SJSA1 (cell line): ENCODE measurements around the gene FRZB. TPM values are rescaled to one million over a fixed set of nuclear protein-coding genes. Genes with fewer than 3 reads are reported as not detected.

Experiments
- DNase-seq, 2 experiments: peaks; one replicate each; pipeline ENCODE4 v3.0.0-alpha.2; 2015 to 2020; ENCODE audit warnings: low spot score in 2 of 2, low read depth in 1 of 2
- H3K27ac ChIP-seq: fragments of 250-450 bp; sonication (Bioruptor Pico); 2 replicates; pipeline ENCODE4 v1.5.1; 2020; ENCODE audit warnings: mild to moderate bottlenecking, moderate library complexity
- H3K27me3 ChIP-seq: fragments of 250-450 bp; sonication (Bioruptor Pico); replicated peaks from 2 replicates; pipeline ENCODE4 v1.5.1; 2020; ENCODE audit warnings: mild to moderate bottlenecking, moderate library complexity
- H3K36me3 ChIP-seq: fragments of 250-450 bp; sonication (Bioruptor Pico); 2 replicates; pipeline ENCODE4 v1.5.1; 2020; ENCODE audit warnings: mild to moderate bottlenecking
- H3K4me1 ChIP-seq: fragments of 250-450 bp; sonication (Bioruptor Pico); replicated peaks from 2 replicates; pipeline ENCODE4 v1.6.1; 2021; ENCODE audit warnings: mild to moderate bottlenecking
- H3K4me3 ChIP-seq: fragments of 250-450 bp; sonication (Bioruptor Pico); 2 replicates; pipeline ENCODE4 v1.5.1; 2020; ENCODE audit warnings: mild to moderate bottlenecking
- H3K9me3 ChIP-seq: fragments of 250-450 bp; sonication (Bioruptor Pico); replicated peaks from 2 replicates; pipeline ENCODE4 v1.5.1; 2020; ENCODE audit warnings: mild to moderate bottlenecking
- total RNA-seq: library from RNA; depleted of rRNA; stranded (reverse); fragments of >200 nt; shearing (Covaris generic); gene quantifications from 2 replicates; pipeline ENCODE4 v1.2.3, GENCODE V29; 2014; rRNA removed

Gene FRZB, protein sequence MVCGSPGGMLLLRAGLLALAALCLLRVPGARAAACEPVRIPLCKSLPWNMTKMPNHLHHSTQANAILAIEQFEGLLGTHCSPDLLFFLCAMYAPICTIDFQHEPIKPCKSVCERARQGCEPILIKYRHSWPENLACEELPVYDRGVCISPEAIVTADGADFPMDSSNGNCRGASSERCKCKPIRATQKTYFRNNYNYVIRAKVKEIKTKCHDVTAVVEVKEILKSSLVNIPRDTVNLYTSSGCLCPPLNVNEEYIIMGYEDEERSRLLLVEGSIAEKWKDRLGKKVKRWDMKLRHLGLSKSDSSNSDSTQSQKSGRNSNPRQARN
- total RNA-seq: 0.03 TPM in 1 of 2 replicates, not detected in the other

GRCh38 chr2:182866461-182867406 is at the start of gene FRZB:
Gene FRZB, minus strand, starts transcription at chr2:182866637. Its CDS starts 85 bp downstream, at chr2:182866552.
- peak; percentile 51 to 52 for DNase-seq
- peaks cover 8% of the 10 kb centered on the region; the same call in 1 of the 2 replicates for H3K4me1 ChIP-seq
- no peak within 1 kb of the TSS for H3K27ac ChIP-seq
- H3K9me3 ChIP-seq: no peaks in the 10 kb centered on the region
- no peaks in the 10 kb centered on the region for H3K36me3 ChIP-seq
- H3K27me3 ChIP-seq: peaks cover 5% of the 10 kb centered on the region
- peak within 1 kb of the TSS; percentile 34 for H3K4me3 ChIP-seq

DNA sequence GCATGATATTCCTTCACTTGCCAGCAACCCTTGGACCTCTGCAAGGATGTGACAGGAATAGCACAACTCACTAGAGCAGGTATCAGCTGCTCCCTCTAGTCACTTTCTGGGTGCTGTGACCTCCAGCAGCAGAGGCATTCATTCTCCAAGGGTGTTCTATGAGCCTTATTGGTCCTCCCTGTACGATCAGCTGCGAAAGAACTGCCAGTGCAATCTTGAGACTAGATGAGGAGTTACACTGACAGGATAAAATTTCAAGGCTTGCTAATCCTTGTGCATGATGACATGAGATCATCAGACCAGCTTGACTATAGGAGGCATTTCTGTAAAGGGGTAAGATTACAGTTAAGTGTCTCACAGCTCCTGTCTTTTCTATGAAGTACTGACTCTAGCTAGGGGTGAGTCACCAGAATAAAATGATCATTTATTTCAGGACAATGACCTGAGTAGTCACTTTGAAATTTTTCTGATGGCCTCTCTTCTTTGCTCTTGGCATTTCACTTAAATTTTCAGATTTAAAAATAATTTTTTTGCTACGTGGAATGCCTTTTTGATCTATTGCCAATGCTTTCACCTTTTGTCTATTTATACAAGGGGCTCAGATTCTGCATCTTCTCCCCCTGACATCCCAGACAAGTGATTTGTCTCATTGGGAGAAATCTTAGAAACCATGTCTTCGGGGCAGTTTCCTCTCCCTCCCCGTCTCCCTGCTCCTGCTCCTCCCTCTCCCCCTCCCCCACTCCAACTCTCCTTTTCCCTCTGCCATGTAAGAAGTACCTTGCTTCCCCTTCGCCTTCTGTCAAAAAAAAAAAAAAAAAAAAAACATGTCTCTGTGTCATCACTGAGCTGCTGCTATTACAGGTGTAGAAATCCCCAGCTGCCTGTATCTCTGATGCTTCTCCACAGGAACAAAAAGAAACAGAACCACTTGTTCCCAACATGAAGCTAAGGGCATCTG is 49.2 kb upstream of the FRZB start:
- peak overlapping the region; percentile 79 for H3K27ac ChIP-seq
- no peaks in the 10 kb centered on the region for H3K27me3 ChIP-seq
- no peak overlapping the region for H3K4me3 ChIP-seq
- peak; percentile 74 to 86 for DNase-seq
- peaks cover 21% of the 10 kb centered on the region for H3K36me3 ChIP-seq
- no peaks in the 10 kb centered on the region for H3K9me3 ChIP-seq
- peaks cover 27% of the 10 kb centered on the region for H3K4me1 ChIP-seq

GRCh38 chr2:182914852-182915251 is 48.4 kb upstream of the FRZB start:
- DNase-seq: peak in 1 of 2 experiments; percentile 10
- Histone ChIP-seq H3K9me3 (no peaks in the 10 kb centered on the region), H3K27me3 (no peaks in the 10 kb centered on the region), H3K27ac (peak overlapping the region; percentile 79), H3K4me1 (peaks cover 27% of the 10 kb centered on the region), H3K36me3 (peaks cover 21% of the 10 kb centered on the region), H3K4me3 (no peak overlapping the region)

DNA sequence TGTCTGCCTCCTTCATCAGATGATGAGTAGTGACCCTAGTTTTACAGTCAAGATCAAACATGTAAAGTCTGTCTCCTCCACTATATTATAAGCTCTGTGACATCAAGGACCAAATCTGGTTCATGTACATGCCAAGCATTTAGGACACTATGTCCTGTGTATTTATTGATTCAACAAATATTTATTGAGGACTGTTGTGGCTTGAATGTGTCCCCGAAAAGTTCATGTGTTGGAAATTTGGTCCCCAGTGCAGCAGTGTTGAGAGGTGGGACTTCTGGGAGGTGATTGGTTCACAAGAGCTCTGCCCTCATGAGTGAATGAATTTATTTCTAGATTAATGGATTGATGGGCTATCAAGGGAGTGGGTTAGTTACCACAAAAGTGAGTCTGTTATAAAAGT is 46.6 kb upstream of the FRZB start:
- no peak overlapping the region for H3K4me3 ChIP-seq
- no peaks in the 10 kb centered on the region for H3K9me3 ChIP-seq

DNA sequence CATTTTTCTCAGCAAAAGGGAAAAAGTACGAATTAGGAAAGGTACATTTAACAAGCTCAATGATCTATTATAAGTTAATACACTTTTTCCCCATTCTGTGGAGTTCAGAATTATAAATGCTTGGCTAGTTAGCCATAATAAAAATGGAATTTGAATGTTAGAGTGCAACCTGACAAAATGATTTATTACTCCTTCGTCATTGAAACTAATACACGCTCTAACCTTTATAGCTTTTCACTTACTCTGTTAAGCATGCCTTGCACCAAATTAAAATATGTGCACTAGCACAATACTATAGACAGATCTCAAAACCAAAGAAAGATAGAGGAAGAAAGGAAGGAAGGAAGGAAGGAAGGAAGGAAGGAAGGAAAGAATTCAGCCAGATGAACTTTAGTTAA is 46.1 kb upstream of the FRZB start:
- Histone ChIP-seq H3K4me3 (no peak overlapping the region), H3K9me3 (no peaks in the 10 kb centered on the region), H3K27ac (no peak overlapping the region), H3K36me3 (peaks cover 21% of the 10 kb centered on the region), H3K27me3 (no peaks in the 10 kb centered on the region), H3K4me1 (peaks cover 24% of the 10 kb centered on the region)
- no peak for DNase-seq

More for the DNA sequence above, 46.6 kb upstream of the FRZB start:
- H3K27me3 ChIP-seq: no peaks in the 10 kb centered on the region
- no peak overlapping the region for H3K27ac ChIP-seq
- H3K4me1 ChIP-seq: peaks cover 24% of the 10 kb centered on the region
- H3K36me3 ChIP-seq: peaks cover 21% of the 10 kb centered on the region
- no peak for DNase-seq

- Histone ChIP-seq H3K4me1 (peaks cover 24% of the 10 kb centered on the region), H3K36me3 (peaks cover 21% of the 10 kb centered on the region), H3K9me3 (no peaks in the 10 kb centered on the region), H3K4me3 (no peak overlapping the region), H3K27ac (no peak overlapping the region), H3K27me3 (no peaks in the 10 kb centered on the region)
- DNase-seq: no peak
Observed at GRCh38 chr2:182911813-182912517, 45.5 kb upstream of the FRZB start.

DNA sequence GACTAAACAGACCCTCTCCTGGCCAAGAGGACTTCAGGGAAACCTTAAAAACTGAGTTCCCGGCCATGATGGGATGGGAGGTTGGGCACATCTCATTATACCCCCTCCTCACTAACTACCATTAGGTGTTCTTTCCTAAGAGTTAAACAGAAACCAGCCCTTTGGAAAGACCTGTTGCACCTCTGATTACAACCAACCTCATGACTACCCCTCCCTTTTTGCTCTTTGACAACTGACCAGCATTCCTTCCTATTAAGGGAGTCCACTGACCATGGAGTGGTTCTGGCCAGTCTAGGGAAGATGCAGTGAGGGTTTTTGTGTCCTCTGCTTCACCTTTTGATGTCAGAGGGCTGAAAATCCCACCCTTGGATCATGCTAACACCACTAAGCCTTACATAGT is 44.5 kb upstream of the FRZB start:
- Histone ChIP-seq H3K4me3 (no peak overlapping the region), H3K27me3 (no peaks in the 10 kb centered on the region), H3K27ac (no peak overlapping the region), H3K36me3 (peaks cover 21% of the 10 kb centered on the region), H3K4me1 (peaks cover 19% of the 10 kb centered on the region), H3K9me3 (no peaks in the 10 kb centered on the region)
- no peak for DNase-seq

DNA sequence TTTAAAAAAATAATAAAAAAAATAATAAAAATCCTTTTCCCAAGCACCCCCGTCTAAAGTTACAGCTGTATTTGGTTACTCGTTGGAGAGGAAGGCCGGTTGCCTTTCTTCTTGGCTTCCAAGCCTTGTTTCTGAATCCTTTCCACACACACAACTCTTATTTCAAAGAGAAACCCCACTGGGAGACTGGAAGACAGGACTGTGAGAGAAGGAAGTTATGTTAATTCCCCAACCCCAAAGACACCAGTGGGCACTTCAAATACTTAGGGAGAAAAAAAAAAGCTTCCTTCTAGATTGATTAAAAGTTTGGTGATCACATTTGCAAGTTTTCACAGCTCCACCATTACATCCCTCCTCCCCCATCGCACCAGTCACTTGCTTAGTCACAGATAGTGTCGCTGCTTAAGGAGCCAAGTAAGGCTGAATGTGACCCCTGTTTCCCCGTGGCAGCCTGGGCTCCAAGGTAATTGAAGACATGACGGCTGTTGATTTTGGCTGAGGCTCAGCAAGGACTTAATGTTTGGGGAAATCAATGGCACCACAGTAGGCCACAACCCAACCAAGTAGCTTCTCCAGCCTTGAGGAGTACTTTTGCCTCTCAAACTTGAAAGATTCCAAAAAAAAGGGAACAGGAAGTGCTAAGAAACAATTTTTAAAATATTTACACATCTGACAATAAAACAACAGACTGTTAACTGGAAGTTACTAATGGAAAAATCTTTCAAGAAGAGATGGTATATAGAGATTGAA is 40.8 kb upstream of the FRZB start:
- peaks cover 5% of the 10 kb centered on the region; the same call in 1 of the 2 replicates for H3K4me1 ChIP-seq
- no peaks in the 10 kb centered on the region for H3K9me3 ChIP-seq
- no peaks in the 10 kb centered on the region for H3K27me3 ChIP-seq
- DNase-seq: no peak
- no peaks in the 10 kb centered on the region; the same call in none of the 2 replicates for H3K36me3 ChIP-seq
- H3K27ac ChIP-seq: no peak overlapping the region
- no peak overlapping the region for H3K4me3 ChIP-seq

DNA sequence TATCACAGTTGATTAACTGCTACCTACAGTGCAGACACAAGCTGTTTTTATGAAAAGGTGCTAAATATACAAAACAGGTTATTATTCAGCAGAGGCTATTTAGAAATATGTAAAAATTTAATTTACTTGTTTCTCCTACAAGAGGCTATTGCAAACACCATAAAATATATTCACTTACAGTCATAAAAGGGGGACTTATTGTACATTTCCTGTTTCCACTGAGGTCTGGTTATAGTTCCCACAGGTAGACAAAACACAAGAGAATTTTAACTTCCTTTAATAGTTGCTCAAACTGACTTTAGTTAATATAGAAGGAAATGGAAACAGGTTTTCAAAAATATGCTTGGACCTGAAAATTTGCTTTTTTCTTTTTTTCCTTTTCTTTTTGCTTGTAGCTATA is 40.0 kb upstream of the FRZB start:
- DNase-seq: no peak
- Histone ChIP-seq H3K27ac (no peak overlapping the region), H3K4me1 (no peaks in the 10 kb centered on the region), H3K36me3 (no peaks in the 10 kb centered on the region; the same call in 1 of the 2 replicates), H3K27me3 (no peaks in the 10 kb centered on the region), H3K9me3 (no peaks in the 10 kb centered on the region), H3K4me3 (no peak overlapping the region)

DNA sequence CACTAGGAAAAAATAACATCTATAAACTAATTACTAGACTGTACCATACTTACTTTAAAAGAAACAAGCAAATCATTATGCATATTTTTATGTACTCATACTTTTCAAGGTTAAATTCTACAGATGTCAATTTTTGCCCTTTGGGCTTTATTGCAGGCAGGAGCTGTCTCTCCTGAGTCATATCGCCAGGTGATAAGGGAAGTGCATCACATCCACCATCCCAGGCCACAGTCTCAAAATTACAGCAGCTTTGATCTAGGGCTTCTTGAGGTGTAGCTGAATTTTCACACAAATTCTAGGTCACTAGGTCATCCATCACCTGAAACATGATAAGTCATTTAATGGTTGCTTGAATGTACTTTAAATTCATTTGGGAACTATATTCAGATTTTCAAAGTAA is 38.4 kb upstream of the FRZB start:
- H3K4me1 ChIP-seq: no peaks in the 10 kb centered on the region
- no peaks in the 10 kb centered on the region for H3K9me3 ChIP-seq
- no peaks in the 10 kb centered on the region for H3K27me3 ChIP-seq
- no peak for DNase-seq
- H3K4me3 ChIP-seq: no peak overlapping the region
- H3K27ac ChIP-seq: no peak overlapping the region
- no peaks in the 10 kb centered on the region; the same call in 1 of the 2 replicates for H3K36me3 ChIP-seq

DNA sequence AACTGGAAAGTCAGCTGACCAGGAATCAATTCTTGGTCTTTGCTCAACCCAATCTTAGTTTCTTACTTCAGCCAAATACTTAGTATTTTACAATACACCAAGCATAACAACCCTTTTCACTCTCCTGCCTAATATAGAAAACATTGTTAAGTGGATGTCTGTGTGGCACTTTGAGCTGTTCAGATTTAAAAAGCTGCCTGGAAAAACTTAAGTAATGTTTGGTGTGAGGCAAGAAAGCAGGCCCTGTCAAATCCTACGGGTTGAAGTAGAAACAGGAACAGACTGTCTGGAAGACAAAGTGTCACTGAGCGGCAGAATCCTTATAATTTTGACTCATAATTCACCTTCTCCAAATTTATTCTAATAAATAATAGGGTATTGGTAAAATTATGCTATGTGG is 37.1 kb upstream of the FRZB start:
- Histone ChIP-seq H3K36me3 (no peaks in the 10 kb centered on the region; the same call in 1 of the 2 replicates), H3K27me3 (no peaks in the 10 kb centered on the region), H3K4me1 (no peaks in the 10 kb centered on the region), H3K9me3 (no peaks in the 10 kb centered on the region), H3K27ac (no peak overlapping the region), H3K4me3 (no peak overlapping the region)
- no peak for DNase-seq

GRCh38 chr2:182901748-182902147 is 35.3 kb upstream of the FRZB start:
- no peaks in the 10 kb centered on the region for H3K27me3 ChIP-seq
- no peaks in the 10 kb centered on the region for H3K4me1 ChIP-seq

More at GRCh38 chr2:182901748-182902147, 35.3 kb upstream of the FRZB start:
- Histone ChIP-seq H3K27ac (no peak overlapping the region), H3K36me3 (no peaks in the 10 kb centered on the region; the same call in 1 of the 2 replicates), H3K4me3 (no peak overlapping the region), H3K9me3 (0 out of 2 replicates have a peak, but pooled peaks cover under 1% of the 10 kb centered on the region)
- DNase-seq: no peak
